HepG2 (cell line): ENCODE results near the gene C1orf35. TPM values are rescaled to one million over a fixed set of nuclear protein-coding genes. Genes with fewer than 3 reads are reported as not detected.
A peak's percentile ranks its signal among the peaks of the same experiment; 100 is the strongest.

Source experiments
- ARHGAP35 ChIP-seq: sonication (generic); formaldehyde crosslinking; IDR thresholded peaks from 2 replicates; pipeline ENCODE4 v1.9.0; 2022; ENCODE audit warnings: mild to moderate bottlenecking, inconsistent platforms, moderate library complexity, missing genetic modification reagents, borderline replicate concordance
- CBFB ChIP-seq: sonication (generic); formaldehyde crosslinking; IDR thresholded peaks from 2 replicates; pipeline ENCODE4 v1.4.0; 2020; ENCODE audit warnings: missing genetic modification reagents
- CENPT ChIP-seq: sonication (generic); formaldehyde crosslinking; IDR thresholded peaks from 2 replicates; pipeline ENCODE4 v1.8.0; 2022; ENCODE audit warnings: low read depth, mild to moderate bottlenecking, moderate library complexity, missing genetic modification reagents
- DMAP1 ChIP-seq: IDR thresholded peaks from 2 replicates; pipeline ENCODE4 v1.6.1; 2016
- E2F1 ChIP-seq: sonication (generic); formaldehyde crosslinking; IDR thresholded peaks from 2 replicates; pipeline ENCODE4 v1.5.0; 2020; ENCODE audit warnings: missing genetic modification reagents
- ERF ChIP-seq: IDR thresholded peaks from 2 replicates; pipeline ENCODE4 v1.6.1; 2018; ENCODE audit warnings: missing biosample characterization, missing genetic modification reagents
- EZH2 ChIP-seq: conservative IDR thresholded peaks from 2 replicates; pipeline ENCODE4 v1.6.1; 2012; ENCODE audit warnings: mild to moderate bottlenecking, low read depth, low read length, moderate library complexity
- FOXK2 ChIP-seq: fragments of 450-650 bp; IDR thresholded peaks from 2 replicates; pipeline ENCODE4 v1.6.1; 2016
- GFI1 ChIP-seq: sonication (generic); formaldehyde crosslinking; IDR thresholded peaks from 2 replicates; pipeline ENCODE4 v1.5.0; 2020; ENCODE audit warnings: missing genetic modification reagents, mild to moderate bottlenecking, borderline replicate concordance
- HMG20B ChIP-seq: conservative IDR thresholded peaks from 2 replicates; pipeline ENCODE4 v1.6.1; 2016; ENCODE audit warnings: missing genetic modification reagents, missing compliant biosample characterization
- HOXD1 ChIP-seq: sonication (generic); formaldehyde crosslinking; IDR thresholded peaks from 2 replicates; pipeline ENCODE4 v1.5.0; 2020; ENCODE audit warnings: missing genetic modification reagents
- MATR3 ChIP-seq: sonication (generic); formaldehyde crosslinking; IDR thresholded peaks from 2 replicates; pipeline ENCODE4 v1.4.0; 2020; ENCODE audit warnings: missing genetic modification reagents
- MED8 ChIP-seq: sonication (generic); formaldehyde crosslinking; IDR thresholded peaks from 2 replicates; pipeline ENCODE4 v1.8.1; 2023; ENCODE audit warnings: mild to moderate bottlenecking, missing genetic modification reagents; ENCODE audit not compliant: insufficient replicate concordance
- MIER3 ChIP-seq: IDR thresholded peaks from 2 replicates; pipeline ENCODE4 v1.6.1; 2016; ENCODE audit warnings: missing compliant biosample characterization, borderline replicate concordance
- NCOA5 ChIP-seq: sonication (generic); formaldehyde crosslinking; IDR thresholded peaks from 2 replicates; pipeline ENCODE4 v1.4.0; 2020; ENCODE audit warnings: missing genetic modification reagents
- RAD21 ChIP-seq: fragments of 450-650 bp; formaldehyde crosslinking; IDR thresholded peaks from 2 replicates; pipeline ENCODE4 v1.5.0; 2020; ENCODE audit warnings: mild to moderate bottlenecking
- RARA ChIP-seq: IDR thresholded peaks from 2 replicates; pipeline ENCODE4 v1.6.1; 2016; ENCODE audit warnings: missing genetic modification reagents, missing compliant biosample characterization
- SALL1 ChIP-seq: sonication (generic); formaldehyde crosslinking; IDR thresholded peaks from 2 replicates; pipeline ENCODE4 v1.8.0; 2022; ENCODE audit warnings: mild to moderate bottlenecking, missing genetic modification reagents
- SKIL ChIP-seq: sonication (generic); formaldehyde crosslinking; IDR thresholded peaks from 2 replicates; pipeline ENCODE4 v1.8.0; 2022; ENCODE audit warnings: missing genetic modification reagents, mild to moderate bottlenecking, moderate library complexity, borderline replicate concordance
- SMARCE1 ChIP-seq: fragments of 450-650 bp; IDR thresholded peaks from 2 replicates; pipeline ENCODE4 v1.6.1; 2017; ENCODE audit warnings: borderline replicate concordance
- SNAPC5 ChIP-seq: sonication (generic); formaldehyde crosslinking; IDR thresholded peaks from 2 replicates; pipeline ENCODE4 v1.8.1; 2023; ENCODE audit warnings: mild to moderate bottlenecking, missing genetic modification reagents, borderline replicate concordance
- TOPORS ChIP-seq: sonication (generic); formaldehyde crosslinking; IDR thresholded peaks from 2 replicates; pipeline ENCODE4 v1.8.0; 2023; ENCODE audit warnings: mild to moderate bottlenecking, missing genetic modification reagents
- TP53 ChIP-seq: sonication (generic); formaldehyde crosslinking; conservative IDR thresholded peaks from 2 replicates; pipeline ENCODE4 v1.4.0; 2020; ENCODE audit warnings: missing genetic modification reagents
- TSC22D2 ChIP-seq: sonication (generic); formaldehyde crosslinking; IDR thresholded peaks from 2 replicates; pipeline ENCODE4 v1.5.1; 2020; ENCODE audit warnings: missing genetic modification reagents, mild to moderate bottlenecking, borderline replicate concordance
- ZNF235 ChIP-seq: sonication (generic); formaldehyde crosslinking; IDR thresholded peaks from 2 replicates; pipeline ENCODE4 v1.8.1; 2023; ENCODE audit warnings: mild to moderate bottlenecking, missing genetic modification reagents, borderline replicate concordance
- ZNF256 ChIP-seq: sonication (generic); formaldehyde crosslinking; conservative IDR thresholded peaks from 2 replicates; pipeline ENCODE4 v1.4.0; 2020; ENCODE audit warnings: missing genetic modification reagents
- ZNF326 ChIP-seq: sonication (generic); formaldehyde crosslinking; IDR thresholded peaks from 2 replicates; pipeline ENCODE4 v1.4.0; 2020; ENCODE audit warnings: missing genetic modification reagents, borderline replicate concordance
- ZNF550 ChIP-seq: sonication (generic); formaldehyde crosslinking; IDR thresholded peaks from 2 replicates; pipeline ENCODE4 v1.4.0; 2020; ENCODE audit warnings: mild to moderate bottlenecking, missing genetic modification reagents, borderline replicate concordance
- ZNF720 ChIP-seq: sonication (generic); formaldehyde crosslinking; IDR thresholded peaks from 2 replicates; pipeline ENCODE4 v1.4.0; 2020; ENCODE audit warnings: missing genetic modification reagents
- ZNF75D ChIP-seq: sonication (generic); formaldehyde crosslinking; IDR thresholded peaks from 2 replicates; pipeline ENCODE4 v1.8.1; 2023; ENCODE audit warnings: missing genetic modification reagents, mild to moderate bottlenecking, borderline replicate concordance
- ZNF883 ChIP-seq: sonication (generic); formaldehyde crosslinking; IDR thresholded peaks from 2 replicates; pipeline ENCODE4 v1.5.1; 2020; ENCODE audit warnings: mild to moderate bottlenecking, missing genetic modification reagents; ENCODE audit errors: not compliant biosample characterization
- polyA plus RNA-seq, 8 experiments: library from polyadenylated mRNA; depleted of rRNA in 3 of 8; stranded (reverse) in 7 of 8; unstranded in 1 of 8; fragments of >200 nt; fragmentation: Illumina TruSeq in 4 of 8; extraction: Trizol in 4 of 8; gene quantifications; 2 replicates each; pipeline versions ENCODE4 v1.2.1 to v1.2.3, GENCODE V29; 2011 to 2016; ENCODE audit warnings: low read depth in 4 of 8, missing spikeins in 1 of 8, mixed read lengths in 1 of 8; ENCODE audit not compliant: insufficient read depth in 1 of 8
- total RNA-seq, 5 experiments: library from RNA; depleted of rRNA; stranded (reverse); fragments of >200 nt; fragmentation: Illumina TruSeq; extraction: Trizol; gene quantifications; 2 replicates each; pipeline ENCODE4 v1.2.3, GENCODE V29; 2016; ENCODE audit warnings: low read depth in 1 of 5

C1orf35 gene
- total and polyA plus RNA-seq, 2 of the 13 experiments (the other 11 are each of a cell fraction or from before 2014, with no cell fraction given): 8.1 to 19.3 TPM

GRCh38 chr1:228149406-228150119 is 46.4 kb upstream of the C1orf35 start, which contains the start of gene GJC2 (continued):
- TF ChIP-seq ZNF720 (CRISPR knock-in tag) (no peak), ZNF235 (CRISPR knock-in tag) (no peak), MATR3 (CRISPR knock-in tag) (no peak), HOXD1 (CRISPR knock-in tag) (no peak), FOXK2 (no peak), MIER3 (CRISPR knock-in tag) (no peak), TOPORS (CRISPR knock-in tag) (no peak), ARHGAP35 (CRISPR knock-in tag) (no peak), MED8 (CRISPR knock-in tag) (no peak), CBFB (CRISPR knock-in tag) (no peak), HMG20B (CRISPR knock-in tag) (no peak), NCOA5 (CRISPR knock-in tag) (no peak), RAD21 (CRISPR knock-in tag) (no peak), CENPT (CRISPR knock-in tag) (no peak), ERF (CRISPR knock-in tag) (peak; percentile 27; the same call in 1 of the 2 replicates), E2F1 (no peak), SNAPC5 (no peak), ZNF550 (no peak), SALL1 (CRISPR knock-in tag) (no peak), TSC22D2 (CRISPR knock-in tag) (no peak), ZNF883 (CRISPR knock-in tag) (no peak), GFI1 (no peak; the same call in 1 of the 2 replicates), SKIL (CRISPR knock-in tag) (0 out of 2 replicates have a peak, but pooled peaks have one; percentile 45), EZH2 (no peak), ZNF75D (CRISPR knock-in tag) (no peak), TP53 (CRISPR knock-in tag) (no peak), ZNF256 (no peak), RARA (no peak), SMARCE1 (no peak), ZNF326 (CRISPR knock-in tag) (no peak), DMAP1 (CRISPR knock-in tag) (no peak)
